K562 (cell line): Measurements from ENCODE around the gene F2. TPM values are rescaled to one million over a fixed set of nuclear protein-coding genes. Genes with fewer than 3 reads are reported as not detected.

Experiments used
- ATAC-seq: fragments of 200-7000 bp; cut with Tn5 transposase; 3 replicates; pipeline ENCODE4 v1.9.1; 2020; ENCODE audit warnings: moderate library complexity
- BruUV-seq: library from RNA; stranded (reverse); fragments of 400-500 nt; replicated peaks from 2 replicates; lab custom pipeline; 2021; lab: Mats Ljungman, UMichigan
- CTCF ChIA-PET: fragments of 300-600 bp; formaldehyde crosslinking; extraction: SDS; loops from one replicate; lab custom pipeline; 2021; ENCODE audit warnings: low intra/inter-chr PET ratio; lab: Yijun Ruan, JAX
- POLR2A ChIA-PET: fragments of 300-600, 350-650 bp; sonication (Branson Sonifier 250); formaldehyde crosslinking; extraction: SDS; loops from one replicate; lab custom pipeline; 2021; ENCODE audit warnings: antibody characterized with exemption, inconsistent platforms; lab: Yijun Ruan, JAX
- DNase-seq, 4 experiments: peaks; one replicate each; pipeline versions ENCODE4 v3.0.0 to v3.0.0-alpha.2; 2011 to 2018; ENCODE audit warnings: low spot score in 3 of 4, mixed read lengths in 3 of 4; ENCODE audit errors: extremely low read depth in 1 of 4
- FAIRE-seq: peaks from 2 replicates; lab custom pipeline; 2011; peaks lifted over from hg19 to GRCh38; lab: Jason Lieb, UNC
- H2AFZ ChIP-seq: 2 replicates; pipeline ENCODE4 v1.6.0; 2011; ENCODE audit warnings: low read depth, low read length, control low read depth, inconsistent platforms
- H3K27ac ChIP-seq: fragments of 200-600 bp; 3 replicates; pipeline ENCODE4 v1.8.0; 2011; ENCODE audit warnings: low read depth, mild to moderate bottlenecking, control low read depth, inconsistent platforms, low read length, moderate library complexity, mixed read lengths; ENCODE audit errors: extremely low read depth
- H3K27me3 ChIP-seq, 2 experiments: fragments of 300-600 bp in 1 of 2; 2 replicates in 1 of 2; 3 replicates in 1 of 2; pipeline versions ENCODE4 v1.6.0 to v1.8.0; 2011; ENCODE audit warnings: inconsistent platforms in 2 of 2, low read length in 2 of 2, mild to moderate bottlenecking in 1 of 2, mixed read lengths in 1 of 2, moderate library complexity in 1 of 2; ENCODE audit not compliant: control insufficient read depth in 2 of 2, insufficient read depth in 2 of 2
- H3K36me3 ChIP-seq: fragments of 300-600 bp; 3 replicates; pipeline ENCODE4 v1.8.0; 2011; ENCODE audit warnings: mild to moderate bottlenecking, low read length, inconsistent platforms; ENCODE audit not compliant: control insufficient read depth, insufficient read depth
- H3K4me1 ChIP-seq, 2 experiments: fragments of 200-600 bp in 1 of 2; replicated peaks in 1 of 2; 2 replicates in 1 of 2; 3 replicates in 1 of 2; pipeline versions ENCODE4 v1.5.1 to v1.8.0; 2011; ENCODE audit warnings: inconsistent platforms in 2 of 2, low read length in 2 of 2, mild to moderate bottlenecking in 1 of 2, mixed read lengths in 1 of 2, moderate library complexity in 1 of 2; ENCODE audit not compliant: control insufficient read depth in 2 of 2, insufficient read depth in 2 of 2
- H3K4me2 ChIP-seq: 2 replicates; pipeline ENCODE4 v1.6.1; 2011; ENCODE audit warnings: low read length, control low read depth, inconsistent platforms, mixed read lengths; ENCODE audit not compliant: insufficient read depth
- H3K4me3 ChIP-seq: fragments of 200-600 bp; sonication (generic), shearing (Covaris generic); 2 replicates; pipeline ENCODE4 v1.5.1; 2016; ENCODE audit warnings: control low read depth, inconsistent platforms
- H3K79me2 ChIP-seq: fragments of 200-600 bp; 3 replicates; pipeline ENCODE4 v1.8.0; 2011; ENCODE audit warnings: low read length, inconsistent platforms; ENCODE audit not compliant: control insufficient read depth, insufficient read depth
- H3K9ac ChIP-seq, 2 experiments: 2 replicates each; pipeline versions ENCODE4 v1.6.0 to v1.6.1; 2011; ENCODE audit warnings: low read depth in 2 of 2, low read length in 2 of 2, control low read depth in 1 of 2, inconsistent platforms in 1 of 2, mild to moderate bottlenecking in 1 of 2, mixed read lengths in 1 of 2; ENCODE audit not compliant: insufficient read depth in 1 of 2
- H3K9me1 ChIP-seq: one replicate; pipeline ENCODE4 v1.6.0; 2011; ENCODE audit warnings: inconsistent platforms, mild to moderate bottlenecking, low read length, moderate library complexity; ENCODE audit not compliant: control insufficient read depth, insufficient read depth
- H3K9me3 ChIP-seq: replicated peaks from 2 replicates; pipeline ENCODE4 v1.5.1; 2011; ENCODE audit warnings: low read depth, low read length, inconsistent platforms; ENCODE audit not compliant: control insufficient read depth, insufficient read depth
- H4K20me1 ChIP-seq: replicated peaks from 2 replicates; pipeline ENCODE4 v1.6.1; 2011; ENCODE audit warnings: low read length, inconsistent platforms, mixed read lengths; ENCODE audit not compliant: control insufficient read depth, insufficient read depth
- HNRNPLL ChIP-seq: fragments of 200-400 bp; formaldehyde crosslinking; IDR thresholded peaks from 2 replicates; pipeline ENCODE4 v1.6.1; 2017; ENCODE audit warnings: low read length, low read depth, mild to moderate bottlenecking; ENCODE audit not compliant: poor library complexity, severe bottlenecking
- IRF2 ChIP-seq: sonication (generic); formaldehyde crosslinking; IDR thresholded peaks from 2 replicates; pipeline ENCODE4 v1.8.1; 2022; ENCODE audit warnings: mild to moderate bottlenecking, missing genetic modification reagents
- NBN ChIP-seq: fragments of 450-650 bp; IDR thresholded peaks from 2 replicates; pipeline ENCODE4 v1.6.1; 2016; ENCODE audit warnings: low read depth, mild to moderate bottlenecking
- PATZ1 ChIP-seq: fragments of 250-450 bp; sonication (Bioruptor Pico); IDR thresholded peaks from 2 replicates; pipeline ENCODE4 v1.5.0; 2020; ENCODE audit warnings: mild to moderate bottlenecking, borderline replicate concordance
- RB1 ChIP-seq: fragments of 450-650 bp; IDR thresholded peaks from 2 replicates; pipeline ENCODE4 v1.6.1; 2017; ENCODE audit warnings: low read depth, mild to moderate bottlenecking
- RBFOX2 ChIP-seq: fragments of 200-400 bp; formaldehyde crosslinking; IDR thresholded peaks from 2 replicates; pipeline ENCODE4 v1.6.1; 2017; ENCODE audit warnings: low read depth, mild to moderate bottlenecking, low read length, moderate library complexity
- SMAD3 ChIP-seq: fragments of 450-650 bp; formaldehyde crosslinking; conservative IDR thresholded peaks from 2 replicates; pipeline ENCODE4 v1.4.0; 2020; ENCODE audit warnings: mild to moderate bottlenecking
- SUPT5H ChIP-seq: fragments of 450-650 bp; IDR thresholded peaks from 2 replicates; pipeline ENCODE4 v1.6.1; 2016
- XRCC5 ChIP-seq: fragments of 200-400 bp; formaldehyde crosslinking; IDR thresholded peaks from 2 replicates; pipeline ENCODE4 v1.6.1; 2017; ENCODE audit warnings: low read depth, mild to moderate bottlenecking, low read length
- WGBS: fragments of 100-300 bp; shearing (Covaris generic); methylation state at CpG from one replicate; pipeline ENCODE4 v1.1.6; 2016; ENCODE audit warnings: low coverage, mixed read lengths; ENCODE audit not compliant: insufficient coverage; ENCODE audit errors: missing lambda C conversion rate; 5-methylcytosine and 5-hydroxymethylcytosine counted together
- in situ Hi-C: fragments of 300-500 bp; cut with MboI; formaldehyde crosslinking; loops from 4 replicates; pipeline ENCODE4 v1.15.0; 2018; ENCODE audit warnings: inconsistent platforms, mixed read lengths
- intact Hi-C: fragments of 100-400 bp; cut with micrococcal nuclease; formaldehyde crosslinking; loops from 2 replicates; pipeline ENCODE4 v1.14.2; 2022
- polyA plus RNA-seq, 8 experiments: library from polyadenylated mRNA; depleted of rRNA in 4 of 8; stranded (reverse) in 5 of 8; unstranded in 3 of 8; fragments of >200 nt; fragmentation: Nextera tagmentation in 2 of 8; fragmentation: Illumina TruSeq in 1 of 8; extraction: Ambion mirVana in 2 of 8; extraction: Trizol in 1 of 8; gene quantifications; 2 replicates each; pipeline versions ENCODE4 v1.2.1 to v1.2.3, GENCODE V29; 2011 to 2014; ENCODE audit warnings: inconsistent platforms in 1 of 8, missing spikeins in 1 of 8
- total RNA-seq, 7 experiments: library from RNA; depleted of rRNA in 6 of 7; stranded (reverse); fragments of >200 nt in 6 of 7; fragmentation: Illumina TruSeq in 2 of 7; extraction: Trizol in 2 of 7; gene quantifications; 2 replicates each; pipeline versions ENCODE4 v1.2.1 to v1.2.3, GENCODE V29; 2011 to 2021; ENCODE audit warnings: low replicate concordance in 1 of 7

F2 gene
- total and polyA plus RNA-seq, 9 of the 15 experiments (the other 6 are each of a cell fraction or from before 2014, with no cell fraction given): 0.16 TPM; not detected in 8

GRCh38 chr11:46743693-46744339 is 24.8 kb downstream of the F2 start:
- CTCF ChIA-PET: no interaction called here
- DNase-seq (peak in 1 of 4 experiments; percentile 8), FAIRE-seq (no peak), ATAC-seq (no peak)
- no peaks in the 10 kb centered on the region; a peak in 1 of 5 replicates for H3K4me1 ChIP-seq
- no peaks in the 10 kb centered on the region for H4K20me1 ChIP-seq
- H3K9ac ChIP-seq: no peak overlapping the region
- no peak overlapping the region for H2AFZ ChIP-seq
- POLR2A ChIA-PET: interaction anchor here (0.6 to 2.0 kb wide), 8 partner anchors 9 to 86 kb away, joined by 3 to 6 read pairs (median 4); no protein-coding TSS in a partner anchor
- in situ Hi-C loops (loop anchor here (10.0 kb wide), 1 partner anchor 391 kb away; no protein-coding TSS in a partner anchor), intact Hi-C loops (no loop called here)
- WGBS: 90% methylated on average over 9 of the region's 10 CpGs
- H3K9me1 ChIP-seq: no peaks in the 10 kb centered on the region
- no peak overlapping the region for H3K4me2 ChIP-seq
- BruUV-seq: TSS peak; percentile 43
- TF ChIP-seq PATZ1 (CRISPR knock-in tag): no peak
- no peak for TF ChIP-seq IRF2
- no peak for TF ChIP-seq RBFOX2
- TF ChIP-seq SMAD3 (CRISPR knock-in tag): no peak
- no peak for TF ChIP-seq XRCC5
- no peak for TF ChIP-seq RB1
- no peak for TF ChIP-seq HNRNPLL
- TF ChIP-seq NBN: no peak
- no peak for TF ChIP-seq SUPT5H
- H3K4me3 ChIP-seq: no peak overlapping the region
- no peaks in the 10 kb centered on the region for H3K27me3 ChIP-seq
- no peaks in the 10 kb centered on the region for H3K9me3 ChIP-seq
- no peak overlapping the region for H3K27ac ChIP-seq
- H3K79me2 ChIP-seq: no peaks in the 10 kb centered on the region
- H3K36me3 ChIP-seq: peaks cover 76% of the 10 kb centered on the region
